HG02938 (cell line): ENCODE data around the gene HGFAC.
A peak's percentile ranks its signal among the peaks of the same experiment; 100 is the strongest.

Experiments
- ATAC-seq: cut with Tn5 transposase; IDR thresholded peaks from one replicate; pipeline ENCODE4 v1.9.1; 2021; ENCODE audit warnings: mild to moderate bottlenecking, moderate library complexity; ENCODE audit not compliant: unreplicated experiment

Gene HGFAC

DNA sequence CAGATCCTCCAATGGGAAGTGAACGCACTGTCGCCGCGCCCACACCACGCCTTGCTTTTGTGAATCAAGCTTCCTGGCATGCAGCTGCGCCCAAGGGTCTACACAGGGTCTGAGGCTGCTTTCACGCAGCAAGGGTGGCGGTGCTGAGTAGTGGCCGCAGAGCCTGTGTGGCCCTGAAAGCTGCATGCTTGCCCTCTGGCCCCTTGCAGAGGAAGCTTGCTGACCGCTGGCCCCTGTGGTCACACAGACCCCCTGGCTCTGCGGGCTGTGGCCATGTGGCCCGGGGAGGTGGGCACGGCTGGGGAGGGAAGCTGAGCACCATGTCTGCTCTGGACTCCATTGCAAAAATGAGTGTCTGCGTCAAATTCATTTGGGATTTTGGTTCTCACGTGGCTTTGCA, 30.1 kb downstream of the HGFAC start:
- no peak for ATAC-seq

DNA sequence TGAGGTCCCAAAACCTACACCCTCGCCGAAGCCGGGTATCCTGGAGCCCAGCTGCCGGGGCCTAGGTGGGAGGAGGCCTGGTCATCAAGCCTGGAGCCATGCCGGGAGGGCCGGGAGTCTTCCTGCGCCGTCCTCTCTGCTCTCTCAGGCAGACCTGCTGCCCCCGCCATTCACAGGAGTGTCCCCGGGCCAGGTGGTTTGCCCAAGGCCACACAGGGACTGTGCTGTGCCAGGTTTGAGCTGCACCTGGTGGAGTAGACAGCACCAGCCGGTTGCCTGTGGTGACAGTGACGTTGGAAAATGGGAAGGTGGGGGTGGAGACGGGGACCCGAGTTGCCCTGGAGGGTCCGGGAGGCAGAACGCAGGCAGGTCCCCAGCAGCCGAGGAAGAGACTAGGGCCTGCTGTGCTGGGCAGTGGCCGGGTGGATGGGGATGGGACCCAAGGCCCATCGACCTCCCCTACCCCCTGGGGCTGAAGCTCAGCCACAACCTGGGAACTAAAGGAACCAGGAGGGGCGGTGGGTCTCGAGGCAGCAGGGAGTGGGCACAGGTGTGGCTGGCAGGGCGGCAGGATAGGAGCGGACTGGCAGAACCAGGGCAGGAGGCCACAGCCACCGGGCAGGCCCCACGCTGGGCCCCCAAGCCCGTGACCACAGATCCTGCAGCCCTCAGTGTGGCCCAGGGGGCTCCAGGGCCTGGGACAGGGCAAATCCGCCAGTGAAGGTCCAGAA, 30.8 kb downstream of the HGFAC start:
- no peak for ATAC-seq

- no peak for ATAC-seq
These were observed 31.6 kb downstream of the HGFAC start for GRCh38 chr4:3473181-3473950.

- ATAC-seq, result no peak
These were observed 32.4 kb downstream of the HGFAC start for GRCh38 chr4:3473996-3474765.

- ATAC-seq, result no peak
These were observed 33.4 kb downstream of the HGFAC start for GRCh38 chr4:3475041-3475712.

DNA sequence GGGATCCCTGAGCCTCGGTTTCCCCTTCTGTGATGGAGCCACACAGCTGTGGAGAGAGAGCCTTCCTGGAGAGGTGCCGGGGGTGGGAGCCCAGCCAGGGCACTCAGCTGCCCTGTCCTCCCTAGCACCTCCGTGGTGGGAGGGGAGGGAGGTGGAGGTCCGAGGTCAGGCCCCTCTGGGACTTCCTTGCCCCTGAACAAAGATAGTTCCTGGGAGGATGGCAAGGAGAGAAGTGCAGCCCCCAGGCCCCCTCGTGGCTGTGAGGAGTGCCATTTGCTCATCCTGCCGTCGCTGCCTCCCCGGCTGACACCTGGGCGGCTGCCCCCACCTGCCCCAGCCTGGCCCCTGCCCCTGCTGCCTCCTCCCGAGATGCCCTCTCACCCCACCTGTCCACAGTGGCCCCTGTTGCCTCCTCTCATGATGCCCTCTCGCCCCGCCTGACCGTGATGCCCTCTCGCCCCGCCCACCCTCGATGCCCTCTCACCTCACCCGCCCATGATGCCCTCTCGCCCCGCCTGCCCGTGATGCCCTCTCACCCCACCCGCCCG, 34.0 kb downstream of the HGFAC start:
- no peak for ATAC-seq

DNA sequence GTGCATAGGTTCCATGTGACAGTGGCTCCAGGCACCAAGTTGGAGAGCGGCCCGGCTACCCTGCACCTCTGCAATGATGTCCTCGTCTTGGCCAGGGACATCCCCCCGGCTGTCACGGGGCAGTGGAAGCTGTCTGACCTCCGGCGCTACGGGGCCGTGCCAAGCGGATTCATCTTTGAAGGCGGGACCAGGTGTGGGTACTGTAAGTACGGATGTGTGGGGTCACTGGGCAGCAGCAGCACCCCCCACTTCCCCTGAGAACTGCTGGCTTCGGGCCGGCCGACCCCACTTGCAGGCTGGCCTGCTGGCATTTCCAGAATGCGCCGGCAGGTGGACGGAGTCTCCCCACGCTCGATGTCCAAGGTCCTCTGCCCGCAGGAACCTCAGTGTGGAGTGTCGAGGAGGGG, 34.6 kb downstream of the HGFAC start:
- ATAC-seq, result no peak

GRCh38 chr4:3476936-3477749, 35.4 kb downstream of the HGFAC start:
- no peak for ATAC-seq

DNA sequence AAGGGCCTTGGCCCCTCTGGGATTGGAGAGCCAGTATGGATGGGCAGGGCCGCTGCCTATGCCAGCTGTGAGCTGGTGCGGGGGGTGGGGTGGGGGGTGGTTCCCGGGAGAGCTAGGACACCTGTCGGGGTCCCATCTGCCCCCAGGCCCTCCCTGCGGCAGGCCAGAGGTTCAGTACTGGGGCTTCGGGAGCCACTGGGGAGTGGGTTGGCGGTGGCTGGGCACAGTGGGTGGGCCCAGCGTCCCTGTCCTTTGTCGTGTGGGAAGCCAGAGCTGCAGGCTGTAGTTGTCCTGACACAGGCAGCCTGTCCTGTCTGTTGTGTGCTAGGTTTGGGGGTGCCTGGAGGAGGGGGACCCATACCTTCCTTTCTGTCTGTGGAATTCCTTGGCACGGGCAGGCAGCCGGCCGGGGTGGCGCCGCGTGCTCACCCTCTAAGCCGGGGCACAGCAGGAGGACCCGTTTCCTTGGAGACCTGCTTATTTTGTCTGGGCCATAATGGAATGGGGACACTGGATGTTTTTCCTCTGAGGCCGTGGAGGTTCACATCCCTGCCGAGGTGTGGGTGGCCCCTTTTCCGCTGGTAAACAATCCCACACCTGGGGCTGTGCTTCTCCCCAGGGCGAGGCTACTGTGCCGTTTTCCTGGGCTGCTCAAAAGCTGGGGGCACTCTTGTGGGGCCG, 36.1 kb downstream of the HGFAC start:
- ATAC-seq, result no peak

GRCh38 chr4:3478446-3479357, 36.9 kb downstream of the HGFAC start:
- ATAC-seq, result no peak

GRCh38 chr4:3479358-3480101, 37.8 kb downstream of the HGFAC start:
- no peak for ATAC-seq

GRCh38 chr4:3480528-3481112, 38.9 kb downstream of the HGFAC start:
- ATAC-seq, result peak; percentile 48

DNA sequence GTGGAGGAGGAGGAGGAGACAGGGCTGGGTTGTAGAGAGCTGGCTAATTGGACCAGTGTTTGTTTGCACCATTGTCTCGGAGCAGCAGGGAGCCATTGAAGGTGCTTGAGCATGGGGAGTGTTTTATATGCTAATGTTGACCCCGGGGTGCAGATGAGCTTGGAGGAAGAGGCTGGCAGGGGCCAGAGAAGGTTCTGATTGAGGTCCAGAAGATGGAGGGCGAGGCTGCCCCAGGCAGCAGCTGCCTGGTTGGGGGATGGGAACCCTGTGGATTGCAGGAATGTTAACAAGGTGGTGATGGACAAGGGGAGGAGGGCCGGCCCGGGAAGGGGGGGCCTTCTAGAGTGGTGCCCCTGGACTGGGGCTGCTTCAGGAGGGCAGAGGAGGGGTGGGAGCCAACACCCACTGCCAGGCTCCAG, 39.4 kb downstream of the HGFAC start:
- no peak for ATAC-seq

- no peak for ATAC-seq
These were observed 40.1 kb downstream of the HGFAC start for GRCh38 chr4:3481783-3482393.

GRCh38 chr4:3482707-3483106, 40.9 kb downstream of the HGFAC start:
- ATAC-seq, result no peak

GRCh38 chr4:3483471-3483921, 41.7 kb downstream of the HGFAC start:
- ATAC-seq, result no peak
